D341Med (cell line): ENCODE results near the gene MAGT1.
A peak's percentile ranks its signal among the peaks of the same experiment; 100 is the strongest.
"Not testable (repeated sequence)": the region's sequence is repeated elsewhere in the genome, so short reads cannot be mapped to it uniquely, and the experiment has no call there.

ENCODE experiments used
- DNase-seq: peaks from one replicate; pipeline ENCODE4 v3.0.0; 2012; ENCODE audit warnings: low spot score

Gene MAGT1

GRCh38 chrX:77831544-77831943 lies 63.7 kb downstream of the MAGT1 start:
- not testable (repeated sequence) for DNase-seq

- DNase-seq, result not testable (repeated sequence)
Observed at GRCh38 chrX:77821989-77822388, 73.2 kb downstream of the MAGT1 start.

GRCh38 chrX:77820091-77820727 lies 75.0 kb downstream of the MAGT1 start:
- no peak for DNase-seq

DNA sequence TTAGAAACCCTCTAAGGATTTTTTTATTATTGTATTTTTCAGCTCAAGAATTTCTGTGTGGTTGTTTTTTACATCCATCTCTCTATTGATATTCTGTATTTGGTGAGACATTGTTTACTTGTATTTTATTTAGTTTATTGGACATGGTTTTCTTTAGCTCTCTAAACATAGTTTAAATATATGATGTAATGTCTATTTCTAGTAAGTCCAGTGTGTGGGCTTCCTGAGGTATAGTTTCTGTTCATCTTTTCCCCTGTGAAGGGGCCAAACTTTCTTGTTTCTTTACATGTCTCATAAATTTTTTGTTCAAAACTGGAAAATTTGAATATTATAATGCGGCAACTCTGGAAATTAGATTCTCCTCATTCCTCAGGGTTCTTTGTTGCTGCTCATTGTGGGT lies 81.0 kb downstream of the MAGT1 start:
- no peak for DNase-seq

DNA sequence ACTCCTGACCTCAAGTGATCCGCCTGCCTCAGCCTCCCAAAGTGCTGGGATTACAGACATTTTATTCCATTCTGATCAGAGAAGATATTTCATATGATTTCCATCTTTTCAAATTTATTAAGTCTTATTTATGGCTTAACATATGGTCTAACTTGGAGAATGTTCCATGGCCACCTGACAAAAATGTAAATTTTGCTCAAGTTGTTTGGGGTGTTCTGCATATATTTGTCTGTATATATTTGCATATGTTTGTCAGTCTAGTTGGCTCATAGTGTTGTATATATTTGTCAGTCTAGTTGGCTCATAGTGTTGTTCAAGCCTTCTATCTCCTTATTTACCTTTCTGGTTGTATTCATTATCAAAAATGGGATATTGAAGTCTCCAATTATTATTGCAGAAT lies 93.0 kb downstream of the MAGT1 start:
- DNase-seq, result no peak

DNA sequence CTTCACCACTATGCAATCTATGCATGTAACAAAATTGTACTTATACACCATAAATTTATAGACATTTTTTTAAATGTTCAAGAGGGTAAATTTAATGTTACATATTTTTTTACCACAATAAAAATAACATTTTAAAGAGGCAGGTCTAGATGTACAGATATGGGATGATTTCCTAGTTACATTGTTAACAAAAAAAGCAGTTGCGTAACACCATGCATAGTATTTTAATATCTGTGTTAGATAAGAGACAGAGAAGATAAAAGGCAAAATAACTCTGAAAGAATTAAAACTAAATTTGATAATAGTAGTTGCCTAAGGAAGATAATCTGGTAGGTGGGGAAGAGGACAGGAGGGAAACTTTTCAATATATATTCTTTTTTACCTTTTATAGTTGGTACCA lies 100.1 kb downstream of the MAGT1 start:
- no peak for DNase-seq

DNA sequence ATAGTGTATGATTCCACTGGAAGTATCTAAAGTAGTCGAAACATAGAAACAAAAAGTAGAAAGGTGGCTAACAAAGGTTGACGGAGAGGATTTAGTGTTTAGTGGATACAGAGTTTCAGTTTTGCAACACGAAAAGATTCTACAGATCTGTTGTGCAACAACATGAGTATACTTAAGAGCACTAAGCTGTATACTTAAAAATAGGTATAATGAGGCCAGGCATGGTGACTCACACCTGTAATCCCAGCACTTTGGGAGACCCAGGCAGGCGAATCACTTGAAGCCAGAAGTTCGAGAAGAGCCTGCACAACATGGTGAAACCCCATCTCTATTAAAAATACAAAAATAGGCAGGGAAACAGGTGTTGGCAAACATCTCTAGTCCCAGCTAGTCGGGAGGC lies 101.3 kb downstream of the MAGT1 start:
- no peak for DNase-seq

DNA sequence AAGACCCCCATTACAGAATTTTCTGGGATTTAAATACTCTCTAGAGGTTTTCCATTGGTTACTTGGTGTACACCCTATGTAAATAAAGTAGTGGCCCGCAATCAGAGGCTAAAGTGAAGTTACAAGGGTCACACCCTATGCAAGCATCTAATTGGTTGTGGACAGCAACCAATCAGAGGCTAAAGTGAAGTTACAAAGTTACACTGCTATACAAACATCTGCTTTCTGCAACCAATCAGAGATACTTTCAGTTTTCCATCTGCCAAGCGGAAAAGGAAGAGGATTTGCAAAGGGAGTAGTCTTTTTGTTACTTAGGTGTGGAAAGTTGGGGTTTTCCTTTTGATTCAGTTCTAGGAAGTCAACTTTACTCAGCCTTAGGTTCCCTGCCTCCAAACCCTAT lies 107.2 kb downstream of the MAGT1 start:
- DNase-seq, result no peak

DNA sequence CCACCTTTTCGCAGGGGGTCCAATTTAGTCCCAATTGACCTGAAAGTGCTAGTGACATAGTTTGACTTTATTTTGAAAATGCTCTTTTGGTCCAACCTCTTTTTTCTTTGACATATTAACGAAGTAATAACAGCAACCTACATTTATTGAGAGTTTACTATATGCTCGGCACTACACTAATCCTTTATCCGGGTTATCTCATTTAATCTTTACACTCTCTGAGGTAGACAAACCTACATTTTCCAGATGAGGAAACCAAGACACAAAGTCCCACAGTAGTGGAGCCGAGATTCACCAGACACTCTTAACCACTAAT lies 108.9 kb downstream of the MAGT1 start:
- DNase-seq, result no peak

- DNase-seq, result peak; percentile 83
Observed at GRCh38 chrX:77785486-77786364, 109.5 kb downstream of the MAGT1 start, which contains the start of gene ATRX. Gene ATRX (minus strand): TSS chrX:77786216. CDS start chrX:77786001, 215 bp downstream.

DNA sequence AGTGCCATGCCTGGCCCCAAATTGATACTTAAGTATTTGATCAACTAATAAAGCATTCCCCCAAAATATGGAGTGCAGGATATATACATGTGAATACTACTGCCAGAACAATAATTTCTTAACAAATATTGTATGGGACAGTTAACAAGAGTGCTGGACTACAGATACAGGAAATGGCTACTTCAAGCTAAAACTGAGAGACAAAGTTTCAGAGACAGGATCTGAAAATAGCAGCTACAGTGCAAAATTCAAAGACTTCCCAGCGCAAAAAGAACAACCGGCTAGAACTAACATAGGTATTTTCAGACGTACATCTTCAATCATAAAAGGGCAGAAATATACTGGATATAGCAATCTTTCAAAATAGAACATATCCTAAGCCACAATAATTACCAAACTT lies 115.5 kb downstream of the MAGT1 start:
- no peak for DNase-seq

DNA sequence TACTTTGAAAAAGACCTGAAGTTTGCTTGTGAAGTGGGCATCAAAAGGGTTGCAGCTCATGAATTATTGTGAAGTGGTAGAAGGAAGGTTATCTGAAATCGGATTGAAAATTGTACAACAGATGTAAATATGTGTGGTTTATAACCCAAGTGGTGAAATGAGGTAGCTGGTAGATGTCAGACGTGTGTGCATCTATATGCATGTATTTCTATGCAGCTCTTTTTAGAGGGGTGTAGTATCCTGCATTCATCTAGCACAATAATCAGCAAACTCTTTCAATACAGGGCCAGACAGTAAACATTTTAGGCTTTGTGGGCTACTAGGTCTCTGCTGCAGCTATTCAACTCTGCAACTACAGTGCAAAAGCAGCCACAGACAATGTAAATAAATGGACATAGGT lies 118.6 kb downstream of the MAGT1 start:
- no peak for DNase-seq
